ES-I3 (cell line): Measurements from ENCODE around the gene GPRIN1.
A peak's percentile ranks its signal among the peaks of the same experiment; 100 is the strongest.

Experiments
- H3K36me3 ChIP-seq: 2 replicates; pipeline ENCODE4 v1.6.1; 2013; ENCODE audit warnings: mild to moderate bottlenecking, low read length, control low read depth, moderate library complexity; ENCODE audit not compliant: insufficient read depth
- H3K4me1 ChIP-seq: 2 replicates; pipeline ENCODE4 v1.6.1; 2013; ENCODE audit warnings: mild to moderate bottlenecking, control low read depth, low read length; ENCODE audit not compliant: insufficient read depth
- H3K9ac ChIP-seq: 2 replicates; pipeline ENCODE4 v1.6.1; 2013; ENCODE audit warnings: low read depth, mild to moderate bottlenecking, low read length, moderate library complexity
- H3K9me3 ChIP-seq: 2 replicates; pipeline ENCODE4 v1.6.1; 2013; ENCODE audit warnings: mild to moderate bottlenecking, low read length, moderate library complexity; ENCODE audit not compliant: control insufficient read depth, insufficient read depth

GPRIN1 gene

DNA sequence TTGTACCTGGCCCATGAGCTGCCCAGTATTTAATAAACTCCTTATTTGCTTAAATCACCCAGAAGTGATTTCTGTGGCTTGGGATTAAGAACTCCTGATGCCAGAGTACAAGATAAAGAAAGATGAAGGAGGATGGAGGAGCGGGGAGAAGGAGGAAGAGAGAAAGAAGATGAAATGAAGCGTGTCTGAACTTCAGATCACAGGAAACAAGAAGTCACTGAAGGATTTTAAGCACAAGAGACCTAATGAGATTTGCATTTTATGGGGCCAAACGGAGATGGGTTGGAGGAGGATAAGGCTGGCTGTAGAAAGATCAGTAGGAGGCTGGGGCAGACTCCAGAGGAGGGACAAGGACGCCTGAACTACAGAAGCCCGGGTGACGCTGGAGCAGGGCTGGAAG, 23.6 kb upstream of the GPRIN1 start:
- no peaks in the 10 kb centered on the region for H3K9me3 ChIP-seq
- H3K4me1 ChIP-seq = peaks cover 18% of the 10 kb centered on the region
- no peak overlapping the region for H3K9ac ChIP-seq
- H3K36me3 ChIP-seq = no peaks in the 10 kb centered on the region

DNA sequence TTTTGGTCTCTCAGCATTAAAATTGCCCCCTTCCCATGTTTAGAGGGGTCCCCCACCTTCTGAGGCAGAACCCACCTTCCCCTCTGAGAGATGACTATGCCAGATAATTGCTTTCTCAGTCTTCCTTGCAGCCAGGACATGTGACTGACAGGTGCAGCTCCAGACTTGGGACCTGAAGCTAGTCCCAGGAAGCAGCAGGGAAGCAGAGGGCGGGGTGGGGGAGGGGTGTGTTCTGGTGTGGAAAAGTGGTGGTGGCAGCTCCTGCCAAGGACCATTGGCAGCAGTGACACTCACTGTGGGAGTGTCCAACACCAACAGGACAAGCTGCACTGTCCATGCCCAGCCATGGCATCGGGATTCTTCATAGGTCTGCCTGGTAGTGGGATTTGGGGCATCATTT, 22.8 kb upstream of the GPRIN1 start:
- no peaks in the 10 kb centered on the region for H3K9me3 ChIP-seq
- peaks cover 20% of the 10 kb centered on the region for H3K4me1 ChIP-seq
- no peaks in the 10 kb centered on the region for H3K36me3 ChIP-seq
- no peak overlapping the region for H3K9ac ChIP-seq

- no peaks in the 10 kb centered on the region for H3K36me3 ChIP-seq
- H3K9me3 ChIP-seq = no peaks in the 10 kb centered on the region
These were observed 21.6 kb upstream of the GPRIN1 start for GRCh38 chr5:176631383-176632200.

DNA sequence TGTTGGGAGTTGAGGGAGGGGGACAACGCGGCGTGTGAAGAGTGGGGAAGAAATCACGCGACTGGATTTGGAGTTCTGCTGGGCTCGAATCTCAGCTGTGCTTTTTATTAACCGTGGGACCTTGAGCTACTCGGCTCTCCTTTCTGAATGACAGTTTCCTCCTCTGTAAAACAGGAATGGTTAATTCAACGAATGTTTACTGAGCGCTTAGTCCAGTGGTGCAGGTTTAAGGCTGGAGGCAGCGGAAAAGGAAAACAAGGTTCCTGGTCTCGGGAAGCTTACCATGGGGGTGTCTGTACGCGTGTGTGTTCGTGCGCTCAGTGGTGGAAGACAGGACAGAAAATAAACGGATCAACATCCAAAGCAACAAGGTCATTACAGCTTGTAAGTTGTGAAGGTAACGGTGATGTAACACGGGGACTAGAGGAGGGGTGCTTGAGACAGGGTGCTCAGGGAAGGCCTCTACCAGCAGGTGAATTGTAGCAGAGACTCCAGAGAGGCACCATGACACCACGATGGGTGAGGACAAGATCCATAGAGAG, 20.8 kb upstream of the GPRIN1 start:
- Histone ChIP-seq H3K36me3 (no peaks in the 10 kb centered on the region), H3K4me1 (peaks cover 29% of the 10 kb centered on the region), H3K9me3 (no peaks in the 10 kb centered on the region), H3K9ac (peak overlapping the region; percentile 68; the same call in 1 of the 2 replicates)

More at GRCh38 chr5:176631383-176632200, 21.6 kb upstream of the GPRIN1 start:
- H3K9ac ChIP-seq = no peak overlapping the region
- peaks cover 23% of the 10 kb centered on the region for H3K4me1 ChIP-seq

GRCh38 chr5:176629853-176630680, 20.1 kb upstream of the GPRIN1 start, which contains the start of the genes EIF4E1B and SNCB:
EIF4E1B (plus strand) TSS chr5:176630675; CDS start chr5:176642788, 12,113 bp downstream.
SNCB (minus strand) TSS chr5:176630534; CDS start chr5:176629654, 880 bp downstream.
- Histone ChIP-seq H3K4me1 (peaks cover 29% of the 10 kb centered on the region), H3K36me3 (no peaks in the 10 kb centered on the region), H3K9me3 (no peaks in the 10 kb centered on the region), H3K9ac (peak within 1 kb of the TSS; percentile 68; the same call in 1 of the 2 replicates)

- Histone ChIP-seq H3K4me1 (peaks cover 32% of the 10 kb centered on the region), H3K36me3 (no peaks in the 10 kb centered on the region), H3K9ac (peak overlapping the region; percentile 68; the same call in 1 of the 2 replicates)
These were observed 19.4 kb upstream of the GPRIN1 start for GRCh38 chr5:176629317-176629852.

DNA sequence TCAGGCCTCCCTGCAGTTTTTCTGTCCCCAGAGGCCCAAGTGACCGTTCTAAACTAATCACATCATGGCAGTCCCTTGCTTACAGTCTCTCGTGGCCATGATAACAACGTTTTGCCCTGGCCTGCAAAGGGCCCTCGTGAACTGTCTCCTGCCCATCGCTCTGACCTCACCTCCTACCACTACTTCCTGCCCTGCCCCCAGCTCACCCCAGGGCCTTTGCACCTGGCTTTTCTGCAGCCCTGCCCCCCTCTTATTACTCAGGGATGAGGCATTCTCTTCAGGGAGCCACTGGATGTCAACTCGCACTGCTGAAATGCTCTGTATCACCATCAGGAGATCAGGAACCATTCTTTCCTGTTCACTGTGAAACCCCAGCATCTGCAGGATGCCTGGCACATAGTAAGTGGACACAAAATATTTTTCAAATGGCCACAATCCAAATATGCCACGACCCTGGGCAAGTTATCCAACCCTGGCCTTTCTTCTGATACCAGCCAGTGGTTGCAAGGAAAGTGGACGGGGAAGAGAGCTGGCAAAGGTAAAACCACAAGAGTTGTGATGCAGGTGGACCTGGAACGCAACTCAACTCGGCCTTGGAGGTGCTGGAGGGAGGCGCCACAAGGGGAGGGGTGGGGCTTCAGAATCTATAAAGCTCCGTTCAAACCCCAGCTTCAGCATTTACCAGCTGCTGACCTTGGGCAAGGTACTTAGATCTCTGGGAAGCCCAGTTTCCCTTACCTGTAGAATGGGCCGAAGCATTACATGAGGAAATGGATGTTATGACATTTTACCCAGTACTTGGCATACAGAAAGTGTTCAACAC, 18.7 kb upstream of the GPRIN1 start:
- no peaks in the 10 kb centered on the region for H3K9me3 ChIP-seq

More at GRCh38 chr5:176629317-176629852, 19.4 kb upstream of the GPRIN1 start:
- H3K9me3 ChIP-seq = no peaks in the 10 kb centered on the region

GRCh38 chr5:176627582-176627981, 17.6 kb upstream of the GPRIN1 start:
- no peaks in the 10 kb centered on the region for H3K9me3 ChIP-seq
- no peaks in the 10 kb centered on the region for H3K36me3 ChIP-seq
- peaks cover 23% of the 10 kb centered on the region for H3K4me1 ChIP-seq
- no peak overlapping the region for H3K9ac ChIP-seq

More for the DNA sequence above, 18.7 kb upstream of the GPRIN1 start:
- Histone ChIP-seq H3K4me1 (peaks cover 25% of the 10 kb centered on the region), H3K36me3 (no peaks in the 10 kb centered on the region), H3K9ac (peak overlapping the region; percentile 68; the same call in 1 of the 2 replicates)

- Histone ChIP-seq H3K4me1 (peaks cover 23% of the 10 kb centered on the region), H3K9ac (no peak overlapping the region), H3K9me3 (no peaks in the 10 kb centered on the region), H3K36me3 (no peaks in the 10 kb centered on the region)
These were observed 16.9 kb upstream of the GPRIN1 start for GRCh38 chr5:176626876-176627236.

- H3K36me3 ChIP-seq = no peaks in the 10 kb centered on the region
- no peak overlapping the region for H3K9ac ChIP-seq
- H3K9me3 ChIP-seq = no peaks in the 10 kb centered on the region
- H3K4me1 ChIP-seq = peaks cover 24% of the 10 kb centered on the region
These were observed 16.3 kb upstream of the GPRIN1 start for GRCh38 chr5:176625966-176626875.

DNA sequence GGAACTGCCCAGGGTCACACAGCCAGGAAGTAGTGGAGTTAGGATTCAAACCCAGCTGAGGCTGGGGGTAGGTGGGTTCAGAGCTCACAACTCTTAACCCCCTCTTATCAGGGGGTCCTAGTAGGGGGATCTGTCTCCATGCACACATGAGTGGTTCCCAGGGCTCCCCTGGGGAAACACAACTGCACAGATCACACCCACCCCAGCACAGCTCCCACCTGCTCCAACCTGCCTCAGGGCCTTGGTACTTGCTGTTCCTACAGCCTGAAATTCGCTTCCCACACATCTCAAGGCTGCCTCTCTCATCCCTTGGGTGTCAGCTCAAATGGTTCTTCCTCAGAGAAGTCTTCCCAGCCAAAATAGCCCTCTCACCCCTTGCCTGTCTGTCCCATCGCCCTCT, 15.6 kb upstream of the GPRIN1 start:
- no peaks in the 10 kb centered on the region for H3K36me3 ChIP-seq
- H3K4me1 ChIP-seq = peaks cover 24% of the 10 kb centered on the region
- no peak overlapping the region for H3K9ac ChIP-seq
- no peaks in the 10 kb centered on the region for H3K9me3 ChIP-seq

GRCh38 chr5:176624938-176625337, 15.0 kb upstream of the GPRIN1 start:
- Histone ChIP-seq H3K9ac (no peak overlapping the region), H3K9me3 (no peaks in the 10 kb centered on the region), H3K4me1 (peaks cover 24% of the 10 kb centered on the region), H3K36me3 (no peaks in the 10 kb centered on the region)

DNA sequence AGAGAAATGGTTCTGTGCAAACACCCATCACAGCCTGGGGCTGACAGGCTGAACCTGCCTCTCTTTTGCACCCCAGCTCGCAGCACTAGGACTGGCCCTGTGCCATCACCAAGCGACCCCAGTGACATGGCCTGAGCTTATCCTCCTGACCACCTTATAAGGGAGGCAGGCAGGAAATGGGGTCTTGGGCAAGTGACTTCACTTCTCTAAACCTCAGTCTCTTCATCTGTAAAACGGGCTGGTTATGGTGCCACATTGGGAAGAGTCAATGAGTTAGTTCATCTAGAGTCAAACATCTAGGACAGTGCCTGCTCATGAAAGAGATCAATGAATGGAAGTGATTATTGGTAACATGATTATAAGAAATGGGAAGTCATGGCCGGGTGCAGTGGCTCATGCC, 14.2 kb upstream of the GPRIN1 start:
- no peak overlapping the region for H3K9ac ChIP-seq
- no peaks in the 10 kb centered on the region for H3K36me3 ChIP-seq
- H3K4me1 ChIP-seq = peaks cover 24% of the 10 kb centered on the region
- no peaks in the 10 kb centered on the region for H3K9me3 ChIP-seq
